H1 (cell line): ENCODE results near the gene ADGRG7. TPM values are rescaled to one million over a fixed set of nuclear protein-coding genes. Genes with fewer than 3 reads are reported as not detected.

Experiments used
- BRCA1 ChIP-seq: IDR thresholded peaks from 2 replicates; pipeline ENCODE4 v1.6.1; 2012; ENCODE audit warnings: low read depth, low read length, improper control_type of control experiment
- CBX5 ChIP-seq: fragments of 300-800, 300-1000 bp; sonication (generic); IDR thresholded peaks from 2 replicates; pipeline ENCODE4 v1.7.1; 2016; ENCODE audit warnings: antibody characterized with exemption, low read length, low read depth
- CBX8 ChIP-seq: fragments of 300-800, 300-1000 bp; sonication (generic); IDR thresholded peaks from 2 replicates; pipeline ENCODE4 v1.7.1; 2016; ENCODE audit warnings: low read depth, low read length, borderline replicate concordance
- GABPA ChIP-seq: IDR thresholded peaks from 2 replicates; pipeline ENCODE4 v1.6.1; 2011; ENCODE audit warnings: mild to moderate bottlenecking, low read length, moderate library complexity, borderline replicate concordance; ENCODE audit not compliant: insufficient read depth
- TAF7 ChIP-seq: optimal IDR thresholded peaks from 2 replicates; pipeline ENCODE3; 2011; ENCODE audit warnings: low read depth, mild to moderate bottlenecking, inconsistent platforms, low read length, moderate library complexity, borderline replicate concordance
- polyA plus RNA-seq, 7 experiments: library from polyadenylated mRNA; depleted of rRNA in 3 of 7; stranded (reverse) in 5 of 7; unstranded in 2 of 7; fragments of >200 nt in 5 of 7; fragments of 200-250 nt in 2 of 7; gene quantifications; 1 replicate in 5 of 7; 2 replicates in 1 of 7; 4 replicates in 1 of 7; pipeline versions ENCODE4 v1.2.1 to v1.2.3, GENCODE V29; 2011 to 2013; ENCODE audit warnings: missing spikeins in 2 of 7, mixed read lengths in 2 of 7
- total RNA-seq: library from RNA; stranded (reverse); fragmentation: NEBNext Ultra II Directional; extraction: Animal tissue kit (Norgen Biotek cat#: 25700); gene quantifications from 2 replicates; pipeline ENCODE4 v1.2.1, GENCODE V29; 2021
- TF ChIP-seq, protein P1 (sequence below): fragments of 300-600 bp; sonication (generic); IDR thresholded peaks from 2 replicates; pipeline ENCODE4 v1.7.1; 2012; ENCODE audit warnings: low read length, moderate library complexity, mild to moderate bottlenecking, inconsistent platforms; ENCODE audit not compliant: insufficient replicate concordance

ADGRG7 gene
- total and polyA plus RNA-seq, 2 of the 8 experiments (the other 6 are each of a cell fraction or from before 2014, with no cell fraction given) = not detected

GRCh38 chr3:100606894-100607512 lies 2.4 kb upstream of the ADGRG7 start (continued):
- TF ChIP-seq, protein P1, sequence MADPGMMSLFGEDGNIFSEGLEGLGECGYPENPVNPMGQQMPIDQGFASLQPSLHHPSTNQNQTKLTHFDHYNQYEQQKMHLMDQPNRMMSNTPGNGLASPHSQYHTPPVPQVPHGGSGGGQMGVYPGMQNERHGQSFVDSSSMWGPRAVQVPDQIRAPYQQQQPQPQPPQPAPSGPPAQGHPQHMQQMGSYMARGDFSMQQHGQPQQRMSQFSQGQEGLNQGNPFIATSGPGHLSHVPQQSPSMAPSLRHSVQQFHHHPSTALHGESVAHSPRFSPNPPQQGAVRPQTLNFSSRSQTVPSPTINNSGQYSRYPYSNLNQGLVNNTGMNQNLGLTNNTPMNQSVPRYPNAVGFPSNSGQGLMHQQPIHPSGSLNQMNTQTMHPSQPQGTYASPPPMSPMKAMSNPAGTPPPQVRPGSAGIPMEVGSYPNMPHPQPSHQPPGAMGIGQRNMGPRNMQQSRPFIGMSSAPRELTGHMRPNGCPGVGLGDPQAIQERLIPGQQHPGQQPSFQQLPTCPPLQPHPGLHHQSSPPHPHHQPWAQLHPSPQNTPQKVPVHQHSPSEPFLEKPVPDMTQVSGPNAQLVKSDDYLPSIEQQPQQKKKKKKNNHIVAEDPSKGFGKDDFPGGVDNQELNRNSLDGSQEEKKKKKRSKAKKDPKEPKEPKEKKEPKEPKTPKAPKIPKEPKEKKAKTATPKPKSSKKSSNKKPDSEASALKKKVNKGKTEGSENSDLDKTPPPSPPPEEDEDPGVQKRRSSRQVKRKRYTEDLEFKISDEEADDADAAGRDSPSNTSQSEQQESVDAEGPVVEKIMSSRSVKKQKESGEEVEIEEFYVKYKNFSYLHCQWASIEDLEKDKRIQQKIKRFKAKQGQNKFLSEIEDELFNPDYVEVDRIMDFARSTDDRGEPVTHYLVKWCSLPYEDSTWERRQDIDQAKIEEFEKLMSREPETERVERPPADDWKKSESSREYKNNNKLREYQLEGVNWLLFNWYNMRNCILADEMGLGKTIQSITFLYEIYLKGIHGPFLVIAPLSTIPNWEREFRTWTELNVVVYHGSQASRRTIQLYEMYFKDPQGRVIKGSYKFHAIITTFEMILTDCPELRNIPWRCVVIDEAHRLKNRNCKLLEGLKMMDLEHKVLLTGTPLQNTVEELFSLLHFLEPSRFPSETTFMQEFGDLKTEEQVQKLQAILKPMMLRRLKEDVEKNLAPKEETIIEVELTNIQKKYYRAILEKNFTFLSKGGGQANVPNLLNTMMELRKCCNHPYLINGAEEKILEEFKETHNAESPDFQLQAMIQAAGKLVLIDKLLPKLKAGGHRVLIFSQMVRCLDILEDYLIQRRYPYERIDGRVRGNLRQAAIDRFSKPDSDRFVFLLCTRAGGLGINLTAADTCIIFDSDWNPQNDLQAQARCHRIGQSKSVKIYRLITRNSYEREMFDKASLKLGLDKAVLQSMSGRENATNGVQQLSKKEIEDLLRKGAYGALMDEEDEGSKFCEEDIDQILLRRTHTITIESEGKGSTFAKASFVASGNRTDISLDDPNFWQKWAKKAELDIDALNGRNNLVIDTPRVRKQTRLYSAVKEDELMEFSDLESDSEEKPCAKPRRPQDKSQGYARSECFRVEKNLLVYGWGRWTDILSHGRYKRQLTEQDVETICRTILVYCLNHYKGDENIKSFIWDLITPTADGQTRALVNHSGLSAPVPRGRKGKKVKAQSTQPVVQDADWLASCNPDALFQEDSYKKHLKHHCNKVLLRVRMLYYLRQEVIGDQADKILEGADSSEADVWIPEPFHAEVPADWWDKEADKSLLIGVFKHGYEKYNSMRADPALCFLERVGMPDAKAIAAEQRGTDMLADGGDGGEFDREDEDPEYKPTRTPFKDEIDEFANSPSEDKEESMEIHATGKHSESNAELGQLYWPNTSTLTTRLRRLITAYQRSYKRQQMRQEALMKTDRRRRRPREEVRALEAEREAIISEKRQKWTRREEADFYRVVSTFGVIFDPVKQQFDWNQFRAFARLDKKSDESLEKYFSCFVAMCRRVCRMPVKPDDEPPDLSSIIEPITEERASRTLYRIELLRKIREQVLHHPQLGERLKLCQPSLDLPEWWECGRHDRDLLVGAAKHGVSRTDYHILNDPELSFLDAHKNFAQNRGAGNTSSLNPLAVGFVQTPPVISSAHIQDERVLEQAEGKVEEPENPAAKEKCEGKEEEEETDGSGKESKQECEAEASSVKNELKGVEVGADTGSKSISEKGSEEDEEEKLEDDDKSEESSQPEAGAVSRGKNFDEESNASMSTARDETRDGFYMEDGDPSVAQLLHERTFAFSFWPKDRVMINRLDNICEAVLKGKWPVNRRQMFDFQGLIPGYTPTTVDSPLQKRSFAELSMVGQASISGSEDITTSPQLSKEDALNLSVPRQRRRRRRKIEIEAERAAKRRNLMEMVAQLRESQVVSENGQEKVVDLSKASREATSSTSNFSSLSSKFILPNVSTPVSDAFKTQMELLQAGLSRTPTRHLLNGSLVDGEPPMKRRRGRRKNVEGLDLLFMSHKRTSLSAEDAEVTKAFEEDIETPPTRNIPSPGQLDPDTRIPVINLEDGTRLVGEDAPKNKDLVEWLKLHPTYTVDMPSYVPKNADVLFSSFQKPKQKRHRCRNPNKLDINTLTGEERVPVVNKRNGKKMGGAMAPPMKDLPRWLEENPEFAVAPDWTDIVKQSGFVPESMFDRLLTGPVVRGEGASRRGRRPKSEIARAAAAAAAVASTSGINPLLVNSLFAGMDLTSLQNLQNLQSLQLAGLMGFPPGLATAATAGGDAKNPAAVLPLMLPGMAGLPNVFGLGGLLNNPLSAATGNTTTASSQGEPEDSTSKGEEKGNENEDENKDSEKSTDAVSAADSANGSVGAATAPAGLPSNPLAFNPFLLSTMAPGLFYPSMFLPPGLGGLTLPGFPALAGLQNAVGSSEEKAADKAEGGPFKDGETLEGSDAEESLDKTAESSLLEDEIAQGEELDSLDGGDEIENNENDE = no peak
- TF ChIP-seq CBX5 (no peak), GABPA (no peak), BRCA1 (no peak), TAF7 (no peak), CBX8 (no peak)
